NT2/D1 (cell line): ENCODE results near the gene KIN.

ENCODE experiments used
- DNase-seq: peaks from one replicate; pipeline ENCODE4 v3.0.0-alpha.2; 2011; ENCODE audit warnings: low read depth, low spot score
- H3K27me3 ChIP-seq: 2 replicates; pipeline ENCODE4 v1.6.0; 2011; ENCODE audit warnings: mild to moderate bottlenecking; ENCODE audit not compliant: insufficient read length, insufficient read depth
- H3K36me3 ChIP-seq: 2 replicates; pipeline ENCODE4 v1.6.1; 2011; ENCODE audit warnings: mild to moderate bottlenecking, low read length, mixed read lengths; ENCODE audit not compliant: insufficient read depth, insufficient read length
- H3K4me1 ChIP-seq: 2 replicates; pipeline ENCODE4 v1.5.1; 2011; ENCODE audit not compliant: insufficient read depth, insufficient read length
- H3K4me3 ChIP-seq: 2 replicates; pipeline ENCODE4 v1.5.1; 2011; ENCODE audit warnings: low read depth; ENCODE audit not compliant: insufficient read length
- H3K9ac ChIP-seq: 2 replicates; pipeline ENCODE4 v1.6.0; 2011; ENCODE audit warnings: low read depth; ENCODE audit not compliant: insufficient read length
- H3K9me3 ChIP-seq: 2 replicates; pipeline ENCODE4 v1.5.1; 2011; ENCODE audit warnings: mild to moderate bottlenecking, low read length; ENCODE audit not compliant: insufficient read depth
- SUZ12 ChIP-seq: IDR thresholded peaks from 2 replicates; pipeline ENCODE4 v1.6.1; 2011; ENCODE audit not compliant: insufficient read length, insufficient read depth; ENCODE audit errors: extremely low read depth
- YY1 ChIP-seq: IDR thresholded peaks from 2 replicates; pipeline ENCODE4 v1.6.1; 2011; ENCODE audit not compliant: insufficient read length, insufficient read depth
- ZNF274 ChIP-seq: IDR thresholded peaks from 2 replicates; pipeline ENCODE4 v1.6.1; 2011; ENCODE audit warnings: mild to moderate bottlenecking, low read depth, low read length

KIN gene

GRCh38 chr10:7776777-7777176 is 11.0 kb downstream of the KIN start:
- H3K4me1 ChIP-seq, result no peaks in the 10 kb centered on the region
- H3K9ac ChIP-seq, result no peak overlapping the region
- no peak overlapping the region for H3K4me3 ChIP-seq
- H3K36me3 ChIP-seq, result peaks cover 71% of the 10 kb centered on the region
- H3K27me3 ChIP-seq, result no peaks in the 10 kb centered on the region
- TF ChIP-seq ZNF274 (no peak), SUZ12 (no peak), YY1 (no peak)
- no peak for DNase-seq
- no peaks in the 10 kb centered on the region for H3K9me3 ChIP-seq

GRCh38 chr10:7773845-7774801 is 13.7 kb downstream of the KIN start:
- no peaks in the 10 kb centered on the region for H3K4me1 ChIP-seq
- TF ChIP-seq ZNF274 (no peak), SUZ12 (no peak), YY1 (no peak)
- H3K27me3 ChIP-seq, result no peaks in the 10 kb centered on the region
- peaks cover 67% of the 10 kb centered on the region for H3K36me3 ChIP-seq
- H3K9ac ChIP-seq, result no peak overlapping the region
- no peaks in the 10 kb centered on the region for H3K9me3 ChIP-seq
- no peak overlapping the region for H3K4me3 ChIP-seq
- DNase-seq, result no peak

- Histone ChIP-seq H3K4me1 (no peaks in the 10 kb centered on the region), H3K36me3 (peaks cover 66% of the 10 kb centered on the region)
Measured at GRCh38 chr10:7768417-7768816, 19.4 kb downstream of the KIN start.

GRCh38 chr10:7767209-7767608 is 20.6 kb downstream of the KIN start:
- no peak for TF ChIP-seq ZNF274
- TF ChIP-seq YY1, result no peak
- no peak for TF ChIP-seq SUZ12
- H3K36me3 ChIP-seq, result peaks cover 64% of the 10 kb centered on the region
- DNase-seq, result no peak

More at GRCh38 chr10:7768417-7768816, 19.4 kb downstream of the KIN start:
- H3K27me3 ChIP-seq, result no peaks in the 10 kb centered on the region
- no peak for TF ChIP-seq YY1
- no peak for TF ChIP-seq ZNF274
- no peak for TF ChIP-seq SUZ12
- no peak overlapping the region for H3K9ac ChIP-seq
- no peaks in the 10 kb centered on the region for H3K9me3 ChIP-seq
- no peak overlapping the region for H3K4me3 ChIP-seq
- DNase-seq, result no peak

GRCh38 chr10:7766241-7766640 is 21.6 kb downstream of the KIN start:
- no peak overlapping the region for H3K4me3 ChIP-seq
- no peaks in the 10 kb centered on the region for H3K4me1 ChIP-seq
- no peaks in the 10 kb centered on the region for H3K27me3 ChIP-seq
- H3K9me3 ChIP-seq, result no peaks in the 10 kb centered on the region
- peaks cover 64% of the 10 kb centered on the region for H3K36me3 ChIP-seq
- DNase-seq, result no peak
- TF ChIP-seq YY1 (no peak), ZNF274 (no peak), SUZ12 (no peak)
- H3K9ac ChIP-seq, result no peak overlapping the region

More at GRCh38 chr10:7767209-7767608, 20.6 kb downstream of the KIN start:
- H3K4me1 ChIP-seq, result no peaks in the 10 kb centered on the region
- H3K9ac ChIP-seq, result no peak overlapping the region
- no peaks in the 10 kb centered on the region for H3K9me3 ChIP-seq
- H3K27me3 ChIP-seq, result no peaks in the 10 kb centered on the region
- no peak overlapping the region for H3K4me3 ChIP-seq

GRCh38 chr10:7763929-7764328 is 23.9 kb downstream of the KIN start:
- no peak overlapping the region for H3K9ac ChIP-seq
- no peak for DNase-seq
- H3K36me3 ChIP-seq, result peaks cover 71% of the 10 kb centered on the region

GRCh38 chr10:7756360-7756992 is 31.3 kb downstream of the KIN start:
- TF ChIP-seq YY1 (no peak), SUZ12 (no peak), ZNF274 (no peak)
- Histone ChIP-seq H3K36me3 (peaks cover 72% of the 10 kb centered on the region), H3K4me1 (no peaks in the 10 kb centered on the region), H3K4me3 (no peak overlapping the region), H3K27me3 (no peaks in the 10 kb centered on the region), H3K9ac (no peak overlapping the region), H3K9me3 (no peaks in the 10 kb centered on the region)
- DNase-seq, result no peak

More at GRCh38 chr10:7763929-7764328, 23.9 kb downstream of the KIN start:
- H3K27me3 ChIP-seq, result no peaks in the 10 kb centered on the region
- H3K9me3 ChIP-seq, result no peaks in the 10 kb centered on the region
- no peak overlapping the region for H3K4me3 ChIP-seq
- TF ChIP-seq SUZ12 (no peak), YY1 (no peak), ZNF274 (no peak)
- H3K4me1 ChIP-seq, result no peaks in the 10 kb centered on the region
